Calu3 (cell line): Measurements from ENCODE around the gene PRPF40B. TPM values are rescaled to one million over a fixed set of nuclear protein-coding genes. Genes with fewer than 3 reads are reported as not detected.

Experiments
- BruUV-seq: library from RNA; stranded (reverse); fragments of 400-500 nt; replicated peaks from 2 replicates; lab custom pipeline; 2021; lab: Mats Ljungman, UMichigan
- CTCF ChIA-PET: fragments of 300-600 bp; sonication (Branson Sonifier 250); formaldehyde crosslinking; loops from one replicate; lab custom pipeline; 2022; ENCODE audit warnings: antibody characterized with exemption; lab: Charles Lee
- DNase-seq: peaks from one replicate; pipeline ENCODE4 v3.0.0; 2022
- H3K27ac Mint-ChIP-seq: one replicate; pipeline ENCODE4 v1.8.0; 2022; ENCODE audit warnings: mixed read lengths; ENCODE audit not compliant: unreplicated experiment
- H3K27me3 Mint-ChIP-seq: one replicate; pipeline ENCODE4 v1.8.0; 2022; ENCODE audit warnings: mixed read lengths; ENCODE audit not compliant: unreplicated experiment
- H3K36me3 Mint-ChIP-seq: one replicate; pipeline ENCODE4 v1.8.0; 2022; ENCODE audit warnings: mild to moderate bottlenecking, moderate library complexity, mixed read lengths; ENCODE audit not compliant: insufficient read depth, unreplicated experiment
- H3K4me1 Mint-ChIP-seq: one replicate; pipeline ENCODE4 v1.8.0; 2022; ENCODE audit warnings: mild to moderate bottlenecking, low read depth, mixed read lengths; ENCODE audit not compliant: unreplicated experiment
- H3K4me3 Mint-ChIP-seq: one replicate; pipeline ENCODE4 v1.8.0; 2022; ENCODE audit warnings: mild to moderate bottlenecking, low read depth, moderate library complexity, mixed read lengths; ENCODE audit not compliant: unreplicated experiment
- H3K9me3 Mint-ChIP-seq: one replicate; pipeline ENCODE4 v1.8.0; 2022; ENCODE audit warnings: low read depth, mixed read lengths; ENCODE audit not compliant: unreplicated experiment
- CTCF ChIP-seq: fragments of 200-600 bp; IDR thresholded peaks from one replicate; pipeline ENCODE4 v1.8.0; 2022; ENCODE audit warnings: antibody characterized with exemption; ENCODE audit not compliant: unreplicated experiment
- intact Hi-C: fragments of 100-400 bp; cut with micrococcal nuclease; formaldehyde crosslinking; loops from one replicate; pipeline ENCODE4 v1.10.0; 2022; ENCODE audit not compliant: unreplicated experiment
- total RNA-seq: library from RNA; stranded (reverse); gene quantifications from 2 replicates; pipeline ENCODE4 v1.2.3, GENCODE V29; 2022

The PRPF40B gene
- total RNA-seq, 1 experiment from 2014 or later, result 21.7 TPM

- H3K27me3 Mint-ChIP-seq, result no peaks in the 10 kb centered on the region
- DNase-seq, result no peak
Measured at GRCh38 chr12:49612210-49612609, 11.2 kb upstream of the PRPF40B start.

DNA sequence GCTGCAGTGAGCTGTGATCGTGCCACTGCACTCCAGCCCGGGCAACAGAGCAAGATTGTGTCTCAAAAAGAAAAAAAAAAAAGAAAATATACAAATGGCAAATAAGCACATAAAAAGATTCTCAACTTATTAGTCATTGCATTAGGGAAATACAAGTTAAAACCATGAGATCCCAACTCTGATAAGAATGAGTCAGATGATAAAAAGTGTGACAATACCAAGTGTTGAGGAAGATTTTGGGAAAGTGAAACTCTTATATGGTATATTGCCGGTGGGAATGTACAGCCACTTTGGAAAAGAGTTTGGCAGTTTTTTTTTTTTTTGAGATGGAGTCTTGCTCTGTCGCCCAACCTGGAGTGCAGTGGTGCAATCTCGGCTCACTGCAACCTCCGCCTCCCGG, 7.6 kb upstream of the PRPF40B start:
- CTCF ChIA-PET, result no interaction called here
- H3K36me3 Mint-ChIP-seq, result no peaks in the 10 kb centered on the region
- BruUV-seq, result no TSS peak
- no peak for TF ChIP-seq CTCF
- no peak for DNase-seq
- no peaks in the 10 kb centered on the region for H3K27me3 Mint-ChIP-seq
- intact Hi-C loops, result no loop called here
- no peak overlapping the region for H3K4me3 Mint-ChIP-seq
- H3K4me1 Mint-ChIP-seq, result peaks cover 15% of the 10 kb centered on the region
- no peaks in the 10 kb centered on the region for H3K9me3 Mint-ChIP-seq
- no peak overlapping the region for H3K27ac Mint-ChIP-seq

More at GRCh38 chr12:49612210-49612609, 11.2 kb upstream of the PRPF40B start:
- no peak for TF ChIP-seq CTCF
- no peak overlapping the region for H3K27ac Mint-ChIP-seq
- no peaks in the 10 kb centered on the region for H3K4me1 Mint-ChIP-seq
- BruUV-seq, result no TSS peak
- no peak overlapping the region for H3K4me3 Mint-ChIP-seq
- H3K9me3 Mint-ChIP-seq, result no peaks in the 10 kb centered on the region
- intact Hi-C loops, result no loop called here
- no peaks in the 10 kb centered on the region for H3K36me3 Mint-ChIP-seq
- CTCF ChIA-PET, result interaction anchor here (0.7 kb wide), 2 partner anchors 112 to 390 kb away, joined by 3 to 4 read pairs; no protein-coding TSS in a partner anchor

DNA sequence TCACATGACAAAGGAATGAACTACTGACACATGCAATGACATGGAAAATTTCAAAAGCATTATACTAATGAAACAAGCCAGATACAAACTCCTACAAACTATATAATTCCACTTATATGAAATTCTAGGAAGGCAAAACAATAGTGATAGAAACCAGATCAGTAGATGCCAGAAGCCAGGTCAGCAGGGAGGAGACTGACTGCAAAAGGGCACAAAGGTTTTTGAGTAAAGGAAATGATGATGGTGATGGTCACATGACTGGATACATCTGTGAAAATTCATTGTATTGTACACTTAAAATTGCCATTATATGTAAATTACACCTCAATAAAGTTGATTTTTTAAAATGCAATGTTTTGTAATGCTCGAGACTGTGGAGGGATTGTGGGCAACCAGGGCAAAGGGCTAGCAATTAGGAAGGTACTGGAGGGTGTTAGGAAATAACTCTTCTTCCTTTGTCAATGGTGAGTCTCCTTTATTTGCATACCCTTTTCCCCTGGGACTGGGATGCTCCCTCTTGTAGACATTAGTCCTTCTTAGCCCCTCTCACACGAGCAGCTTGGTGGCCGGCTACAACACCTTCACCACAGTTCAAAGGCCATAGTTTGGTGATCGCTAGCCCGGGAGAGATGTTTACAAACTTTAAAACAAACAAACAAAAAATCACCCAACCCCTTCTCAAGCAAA, 6.7 kb upstream of the PRPF40B start:
- H3K27me3 Mint-ChIP-seq, result no peaks in the 10 kb centered on the region
- no peak for DNase-seq
- H3K9me3 Mint-ChIP-seq, result no peaks in the 10 kb centered on the region
- CTCF ChIA-PET, result no interaction called here
- TF ChIP-seq CTCF, result no peak
- intact Hi-C loops, result no loop called here
- no peaks in the 10 kb centered on the region for H3K36me3 Mint-ChIP-seq
- no TSS peak for BruUV-seq
- H3K4me1 Mint-ChIP-seq, result peaks cover 23% of the 10 kb centered on the region
- no peak overlapping the region for H3K4me3 Mint-ChIP-seq
- no peak overlapping the region for H3K27ac Mint-ChIP-seq

DNA sequence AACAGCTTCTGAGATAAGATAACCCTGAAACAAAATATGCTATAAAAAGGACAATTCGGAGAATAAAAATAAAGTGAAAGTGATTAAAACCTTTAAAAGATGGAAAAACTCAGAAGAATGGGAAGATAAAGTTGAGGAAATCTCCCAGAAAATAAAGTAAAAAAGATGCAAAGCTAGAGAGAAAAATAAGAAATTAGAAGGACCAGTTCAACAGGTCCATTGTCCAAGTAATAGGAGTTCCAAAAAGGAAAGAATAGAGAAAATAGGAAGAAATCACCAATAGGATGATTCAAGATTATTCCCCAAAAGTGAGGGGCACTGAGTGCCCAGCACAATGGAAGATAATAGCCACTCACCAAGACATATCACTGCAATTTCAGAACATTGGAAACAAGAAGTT, 4.8 kb upstream of the PRPF40B start:
- no peaks in the 10 kb centered on the region for H3K9me3 Mint-ChIP-seq
- intact Hi-C loops, result no loop called here
- peak overlapping the region; percentile 38 for H3K27ac Mint-ChIP-seq
- CTCF ChIA-PET, result no interaction called here
- no peak for DNase-seq
- H3K4me1 Mint-ChIP-seq, result peaks cover 23% of the 10 kb centered on the region
- H3K4me3 Mint-ChIP-seq, result no peak overlapping the region
- peaks cover 11% of the 10 kb centered on the region for H3K36me3 Mint-ChIP-seq
- no peak for TF ChIP-seq CTCF
- no peaks in the 10 kb centered on the region for H3K27me3 Mint-ChIP-seq
- BruUV-seq, result no TSS peak
